Astrocyte (in vitro differentiated cells and primary cell): Measurements from ENCODE around the gene RNF41.

Experiments
- EZH2 ChIP-seq: IDR thresholded peaks from 2 replicates; pipeline ENCODE4 v1.6.1; 2012; ENCODE audit warnings: mild to moderate bottlenecking, low read length, inconsistent platforms; ENCODE audit not compliant: insufficient read depth
- TF ChIP-seq, protein P1 (sequence below): IDR thresholded peaks from 2 replicates; pipeline ENCODE4 v1.5.1; 2011; ENCODE audit warnings: low read depth, mild to moderate bottlenecking, inconsistent platforms, low read length, moderate library complexity; ENCODE audit not compliant: insufficient read depth

DNA sequence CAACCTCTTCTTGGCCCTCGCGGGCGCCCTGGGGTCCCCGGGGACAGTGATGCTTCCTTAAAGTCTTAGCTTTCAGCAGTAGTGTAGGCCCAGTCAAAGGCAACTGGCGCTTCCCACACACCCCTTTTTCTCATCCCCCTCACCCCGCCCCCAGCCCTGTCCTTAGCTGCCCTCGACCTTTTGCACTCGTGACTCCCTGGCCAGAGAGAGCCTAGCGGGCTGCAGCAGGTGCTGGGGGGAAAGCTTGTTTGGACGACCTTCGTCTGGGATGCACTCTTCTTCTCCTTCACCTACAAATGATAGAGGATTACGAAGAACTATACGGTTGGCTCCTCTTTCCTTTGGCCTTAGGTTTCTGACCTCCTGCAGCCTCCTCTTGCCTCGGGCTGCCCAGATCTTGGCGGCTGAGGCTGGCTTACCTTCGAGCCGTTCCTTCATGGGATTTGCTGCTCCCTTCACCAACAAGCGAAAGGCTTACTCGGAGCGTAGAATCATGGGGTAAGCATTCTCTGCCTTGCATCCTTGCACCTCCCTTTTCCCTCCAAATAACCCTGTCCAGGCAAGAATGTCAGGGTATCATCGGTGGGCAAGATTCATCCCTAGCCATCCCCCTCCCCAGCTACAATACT is 45.8 kb upstream of the RNF41 start:
- TF ChIP-seq, protein P1, sequence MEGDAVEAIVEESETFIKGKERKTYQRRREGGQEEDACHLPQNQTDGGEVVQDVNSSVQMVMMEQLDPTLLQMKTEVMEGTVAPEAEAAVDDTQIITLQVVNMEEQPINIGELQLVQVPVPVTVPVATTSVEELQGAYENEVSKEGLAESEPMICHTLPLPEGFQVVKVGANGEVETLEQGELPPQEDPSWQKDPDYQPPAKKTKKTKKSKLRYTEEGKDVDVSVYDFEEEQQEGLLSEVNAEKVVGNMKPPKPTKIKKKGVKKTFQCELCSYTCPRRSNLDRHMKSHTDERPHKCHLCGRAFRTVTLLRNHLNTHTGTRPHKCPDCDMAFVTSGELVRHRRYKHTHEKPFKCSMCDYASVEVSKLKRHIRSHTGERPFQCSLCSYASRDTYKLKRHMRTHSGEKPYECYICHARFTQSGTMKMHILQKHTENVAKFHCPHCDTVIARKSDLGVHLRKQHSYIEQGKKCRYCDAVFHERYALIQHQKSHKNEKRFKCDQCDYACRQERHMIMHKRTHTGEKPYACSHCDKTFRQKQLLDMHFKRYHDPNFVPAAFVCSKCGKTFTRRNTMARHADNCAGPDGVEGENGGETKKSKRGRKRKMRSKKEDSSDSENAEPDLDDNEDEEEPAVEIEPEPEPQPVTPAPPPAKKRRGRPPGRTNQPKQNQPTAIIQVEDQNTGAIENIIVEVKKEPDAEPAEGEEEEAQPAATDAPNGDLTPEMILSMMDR, result no peak
- TF ChIP-seq EZH2, result no peak
